ENCODE measurements around the gene SCAMP3. TPM values are rescaled to one million over a fixed set of nuclear protein-coding genes. Genes with fewer than 3 reads are reported as not detected.
"Not testable (repeated sequence)": the region's sequence is repeated elsewhere in the genome, so short reads cannot be mapped to it uniquely, and the experiment has no call there.

The SCAMP3 gene
- total RNA-seq, 2 experiments from 2014 or later, result 136 to 138 TPM

DNA sequence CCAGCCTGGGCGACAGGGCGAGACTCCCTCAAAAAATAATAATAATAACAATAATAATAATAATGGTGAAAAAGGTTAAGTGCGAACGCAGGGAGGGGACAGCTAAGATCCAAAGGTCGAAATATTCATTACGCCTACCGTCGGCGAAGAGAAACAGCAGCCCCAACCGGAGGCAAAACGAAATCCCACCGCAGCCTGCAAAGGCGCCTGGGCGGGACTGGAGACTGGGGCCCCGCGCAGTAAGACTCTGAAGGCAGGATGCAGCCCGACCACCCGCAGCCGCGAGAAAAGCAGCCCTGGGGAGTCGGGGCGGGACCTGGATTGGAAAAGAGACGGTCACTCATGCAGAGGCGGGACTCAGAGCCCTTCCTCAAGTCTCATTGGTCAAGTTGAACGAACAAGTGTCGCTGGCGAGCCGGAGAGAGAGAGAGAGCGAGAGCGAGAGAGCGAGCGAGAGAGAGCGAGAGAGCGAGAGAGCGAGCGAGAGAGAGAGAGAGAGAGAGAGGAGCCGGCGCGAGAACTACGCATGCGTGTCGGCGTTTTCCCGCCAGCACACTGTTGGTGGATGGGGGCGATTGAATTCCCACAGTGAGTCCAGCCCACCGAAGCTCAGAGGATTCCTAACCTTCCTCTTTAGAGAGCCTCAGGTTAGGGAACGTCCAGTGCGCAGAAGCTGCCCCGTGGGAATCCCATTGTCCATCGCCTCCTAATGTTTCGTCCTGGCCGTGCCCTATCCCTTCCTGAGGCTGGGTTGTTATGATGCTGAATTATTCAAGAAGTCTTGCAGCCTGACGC is 17.6 kb downstream of the SCAMP3 start:
- CTCF ChIA-PET, result interaction anchor here (0.6 to 1.6 kb wide), 6 partner anchors 18 to 153 kb away, joined by 3 to 5 read pairs (median 4); partner anchors contain the start of genes FDPS and KRTCAP2
- POLR2A ChIA-PET, result interaction anchor here (0.7 to 1.9 kb wide), 8 partner anchors 11 to 672 kb away, joined by 3 to 8 read pairs (median 3); partner anchors contain the start of gene ENTREP3

- ChIA-PET CTCF (interaction anchor here (0.6 to 3.2 kb wide), 3 partner anchors 8 to 65 kb away, joined by 3 to 18 read pairs (median 6); no protein-coding TSS in a partner anchor), POLR2A (interaction anchor here (0.7 to 1.9 kb wide), 3 partner anchors 12 to 70 kb away, joined by 3 to 8 read pairs (median 4); partner anchors contain the start of gene ENTREP3)
Measured at GRCh38 chr1:155242805-155243358, 19.3 kb downstream of the SCAMP3 start.

DNA sequence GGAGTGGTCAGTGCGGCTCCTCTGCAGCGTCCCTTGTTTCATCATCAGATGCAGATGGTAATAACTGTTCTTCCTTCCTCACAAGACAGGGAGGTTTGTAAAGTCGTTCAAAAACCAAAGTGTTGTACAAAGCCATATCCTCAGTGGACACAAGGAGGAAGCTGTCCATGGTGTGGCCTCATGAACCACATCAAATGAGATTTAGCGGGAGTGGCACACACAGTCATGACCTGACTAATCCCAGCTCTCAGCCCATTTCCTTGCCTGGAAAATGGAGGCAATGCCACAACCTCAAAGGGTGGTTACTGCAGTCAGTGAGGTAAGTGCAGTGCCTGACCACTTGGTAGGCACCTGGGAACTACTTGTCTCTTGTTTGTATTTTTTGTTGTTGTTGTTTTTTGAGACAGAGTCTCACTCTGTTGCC is 20.3 kb downstream of the SCAMP3 start:
- POLR2A ChIA-PET, result interaction anchor here (1.5 kb wide), 1 partner anchor 20 kb away, joined by 4 read pairs; the partner anchor contains the start of gene SCAMP3
- CTCF ChIA-PET, result interaction anchor here (0.6 to 3.2 kb wide), 5 partner anchors 9 to 113 kb away, joined by 3 to 18 read pairs (median 5); partner anchors contain the start of gene KRTCAP2

DNA sequence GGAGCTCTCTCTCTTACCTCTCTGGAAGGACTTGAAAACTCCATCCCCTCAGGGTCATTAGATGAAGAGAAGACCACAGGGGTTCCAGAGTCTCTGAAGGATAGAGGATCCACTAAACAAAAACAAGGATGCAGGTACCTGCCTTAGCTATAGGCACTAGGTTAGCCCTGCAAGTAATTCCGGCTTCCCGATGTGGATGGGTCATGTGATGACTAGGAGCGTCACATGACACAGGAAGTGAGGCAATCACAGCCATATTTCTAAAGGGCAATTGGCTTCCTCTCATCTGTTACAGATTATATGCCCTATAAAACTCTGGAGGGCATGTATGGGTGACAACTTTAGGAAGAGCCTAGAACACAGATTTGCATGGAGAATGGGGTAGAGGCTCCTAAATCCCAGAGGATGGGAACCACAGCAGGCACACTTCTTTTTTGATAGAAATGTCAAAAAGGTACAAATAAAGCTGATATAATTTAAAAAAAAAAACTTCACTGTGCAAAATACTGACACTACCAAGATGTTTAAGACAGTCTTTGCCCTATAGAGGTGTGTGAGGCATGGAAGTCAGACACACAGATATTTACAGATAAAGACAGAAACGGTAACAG is 21.0 kb downstream of the SCAMP3 start:
- ChIA-PET POLR2A (interaction anchor here (0.6 to 1.5 kb wide), 2 partner anchors 14 to 21 kb away, joined by 3 to 4 read pairs; partner anchors contain the start of gene SCAMP3), CTCF (interaction anchor here (0.6 to 3.2 kb wide), 5 partner anchors 10 to 112 kb away, joined by 3 to 18 read pairs (median 5); partner anchors contain the start of gene KRTCAP2)

DNA sequence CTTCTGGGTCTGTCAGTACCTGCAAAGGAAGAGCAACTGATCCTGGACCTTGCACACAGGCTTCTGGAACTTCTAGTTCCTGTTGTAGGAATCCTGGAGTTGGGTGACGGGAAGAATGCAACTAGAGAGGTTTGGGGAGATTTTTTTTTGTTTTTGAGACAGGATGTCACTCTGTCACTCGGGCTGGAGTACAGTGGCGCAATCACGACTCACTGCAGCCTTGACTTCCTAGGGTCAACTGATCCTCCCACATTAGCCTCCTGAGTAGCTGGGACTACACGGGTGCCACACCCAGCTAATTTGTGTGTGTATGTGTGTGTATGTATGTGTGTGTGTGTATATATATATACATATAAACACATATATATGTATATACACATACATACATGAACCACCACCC is 25.7 kb downstream of the SCAMP3 start:
- ChIA-PET POLR2A (no interaction called here), CTCF (interaction anchor here (0.9 kb wide), 1 partner anchor 15 kb away, joined by 3 read pairs; no protein-coding TSS in a partner anchor)

- CTCF ChIA-PET, POLR2A ChIA-PET: not testable (repeated sequence)
Measured at GRCh38 chr1:155235375-155235774, 26.8 kb downstream of the SCAMP3 start.

GRCh38 chr1:155233502-155233901 is 28.7 kb downstream of the SCAMP3 start:
- POLR2A ChIA-PET, CTCF ChIA-PET: not testable (repeated sequence)

DNA sequence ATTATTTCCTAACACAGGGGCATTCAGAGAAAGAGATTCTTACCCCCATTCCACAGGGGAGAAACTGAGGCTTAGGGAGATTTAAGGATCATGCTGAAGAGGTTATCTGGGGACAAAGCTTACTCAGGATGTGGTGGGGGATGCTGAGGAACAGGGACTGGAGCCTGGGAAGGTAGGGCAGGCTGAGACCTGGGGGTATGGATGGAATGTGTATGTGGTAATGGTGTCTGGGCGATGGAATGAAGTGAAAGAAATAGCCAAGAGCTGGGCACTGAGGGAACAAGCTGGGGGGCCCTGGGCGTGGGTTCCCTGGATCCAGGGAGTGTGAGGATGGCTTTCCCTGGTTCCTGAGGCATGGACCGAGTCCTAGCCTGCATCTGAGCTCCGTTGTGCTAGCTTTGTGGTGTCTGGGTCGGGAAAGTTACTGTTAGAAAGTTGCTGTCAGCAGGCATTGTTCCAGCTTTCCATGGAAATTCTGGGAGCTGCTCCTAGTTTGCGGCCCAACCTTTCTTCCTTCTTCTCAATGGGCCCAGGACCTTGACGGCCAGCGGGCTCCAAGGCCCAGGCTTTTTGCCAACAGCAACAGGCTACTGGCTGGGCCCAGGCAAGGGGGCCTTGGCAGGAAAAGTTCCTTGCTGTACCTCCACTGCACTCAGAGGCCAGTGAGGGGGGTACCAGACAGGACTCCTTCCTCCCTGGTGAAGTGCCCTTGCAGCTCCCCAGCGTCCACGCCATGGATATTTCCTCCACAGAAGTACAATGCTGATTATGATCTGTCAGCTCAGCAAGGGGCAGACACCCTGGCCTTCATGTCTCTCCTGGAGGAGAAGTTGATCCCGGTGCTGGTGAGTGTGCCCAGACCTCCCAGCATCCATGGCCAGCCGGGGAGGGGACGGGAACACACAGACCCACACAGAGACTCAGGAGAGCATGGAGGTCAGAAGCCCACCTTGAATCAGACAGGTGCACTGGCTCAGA is 29.9 kb downstream of the SCAMP3 start:
- POLR2A ChIA-PET, result not testable (repeated sequence)

GRCh38 chr1:155231302-155231701 is 30.9 kb downstream of the SCAMP3 start:
- POLR2A ChIA-PET, CTCF ChIA-PET: not testable (repeated sequence)

More for the DNA sequence above, 29.9 kb downstream of the SCAMP3 start:
- CTCF ChIA-PET, result not testable (repeated sequence)

DNA sequence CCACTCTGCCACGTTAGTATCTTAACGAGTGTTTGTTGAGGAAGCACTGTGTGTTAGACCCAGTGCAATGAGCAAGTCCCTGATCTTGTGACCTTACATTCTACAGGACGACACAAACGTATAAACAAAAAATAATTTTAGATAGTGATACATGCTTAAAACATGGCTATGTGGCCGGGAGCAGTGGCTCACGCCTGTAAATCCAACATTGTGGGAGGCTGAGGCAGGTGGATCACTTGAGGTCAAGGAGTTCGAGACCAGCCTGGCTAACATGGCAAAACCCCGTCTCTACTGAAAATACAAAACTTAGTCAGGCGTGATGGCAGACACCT is 34.1 kb downstream of the SCAMP3 start:
- CTCF ChIA-PET, result interaction anchor here (0.8 to 2.2 kb wide), 7 partner anchors 15 to 142 kb away, joined by 3 to 9 read pairs (median 4); partner anchors contain the start of genes KRTCAP2, MTX1 and THBS3
- POLR2A ChIA-PET, result interaction anchor here (2.4 to 2.9 kb wide), 2 partner anchors 16 to 34 kb away, joined by 8 to 9 read pairs; no protein-coding TSS in a partner anchor

DNA sequence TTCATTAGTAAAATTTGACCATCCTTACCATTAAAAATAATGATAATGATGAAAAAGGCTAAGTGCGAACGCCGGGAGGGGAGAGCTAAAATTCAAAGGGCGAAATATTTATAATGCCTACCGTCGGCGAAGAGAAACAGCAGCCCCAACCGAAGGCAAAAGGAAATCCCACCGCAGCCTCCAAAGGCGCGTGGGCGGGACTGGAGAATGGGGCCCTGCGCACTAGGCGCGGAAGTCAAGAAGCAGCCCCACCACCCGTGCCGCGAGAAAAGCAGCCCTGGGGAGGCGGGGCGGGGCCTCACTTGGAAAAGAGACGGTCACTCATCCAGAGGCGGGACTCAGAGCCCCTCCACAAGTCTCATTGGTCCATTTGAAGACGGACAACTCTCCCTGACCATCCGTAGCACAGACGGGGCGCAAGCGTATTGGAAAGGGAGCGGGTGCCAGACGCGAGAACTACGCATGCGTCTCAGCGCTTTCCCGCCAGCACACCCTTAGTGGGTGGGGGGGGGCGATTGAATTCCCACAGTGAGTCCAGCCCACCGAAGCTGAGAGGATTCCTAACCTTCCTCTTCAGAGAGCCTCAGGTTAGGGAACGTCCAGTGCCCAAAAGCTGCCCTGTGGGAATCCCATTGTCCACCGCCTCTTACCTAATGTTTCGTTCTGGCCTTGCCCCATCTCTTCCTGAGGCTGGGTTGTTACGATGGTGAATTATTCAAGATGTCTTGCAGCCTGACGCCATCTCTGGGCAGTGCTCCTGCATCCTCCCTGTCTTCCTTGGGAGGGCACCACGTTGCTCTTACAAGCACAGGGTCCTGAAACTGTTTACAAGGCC is 34.7 kb downstream of the SCAMP3 start:
- POLR2A ChIA-PET, result interaction anchor here (0.7 to 2.9 kb wide), 4 partner anchors 14 to 33 kb away, joined by 3 to 9 read pairs (median 6); partner anchors contain the start of gene MTX1
- CTCF ChIA-PET, result interaction anchor here (1.0 to 2.2 kb wide), 10 partner anchors 13 to 142 kb away, joined by 3 to 10 read pairs (median 5); partner anchors contain the start of genes KRTCAP2, MTX1 and THBS3

DNA sequence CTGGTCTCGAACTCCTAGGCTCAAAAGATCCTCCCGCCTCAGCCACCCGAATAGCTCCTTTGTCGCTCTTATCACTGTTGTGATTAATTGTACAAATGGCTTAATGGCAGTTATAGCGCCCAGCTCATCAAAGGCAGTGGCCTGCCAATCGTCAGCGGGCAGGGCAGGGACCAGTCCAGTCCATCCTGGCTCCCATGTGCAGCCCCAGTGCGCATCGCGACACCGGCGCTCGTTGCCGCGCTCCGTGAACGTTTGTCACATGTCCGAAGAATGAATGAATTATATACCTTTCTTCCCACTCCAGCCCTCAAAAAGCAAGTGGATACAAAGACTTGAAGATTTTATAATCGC is 35.3 kb downstream of the SCAMP3 start:
- POLR2A ChIA-PET, result interaction anchor here (0.7 to 2.9 kb wide), 4 partner anchors 14 to 33 kb away, joined by 3 to 9 read pairs (median 6); partner anchors contain the start of gene MTX1
- CTCF ChIA-PET, result interaction anchor here (1.0 to 2.2 kb wide), 9 partner anchors 14 to 141 kb away, joined by 3 to 10 read pairs (median 5); partner anchors contain the start of genes KRTCAP2, MTX1 and THBS3

DNA sequence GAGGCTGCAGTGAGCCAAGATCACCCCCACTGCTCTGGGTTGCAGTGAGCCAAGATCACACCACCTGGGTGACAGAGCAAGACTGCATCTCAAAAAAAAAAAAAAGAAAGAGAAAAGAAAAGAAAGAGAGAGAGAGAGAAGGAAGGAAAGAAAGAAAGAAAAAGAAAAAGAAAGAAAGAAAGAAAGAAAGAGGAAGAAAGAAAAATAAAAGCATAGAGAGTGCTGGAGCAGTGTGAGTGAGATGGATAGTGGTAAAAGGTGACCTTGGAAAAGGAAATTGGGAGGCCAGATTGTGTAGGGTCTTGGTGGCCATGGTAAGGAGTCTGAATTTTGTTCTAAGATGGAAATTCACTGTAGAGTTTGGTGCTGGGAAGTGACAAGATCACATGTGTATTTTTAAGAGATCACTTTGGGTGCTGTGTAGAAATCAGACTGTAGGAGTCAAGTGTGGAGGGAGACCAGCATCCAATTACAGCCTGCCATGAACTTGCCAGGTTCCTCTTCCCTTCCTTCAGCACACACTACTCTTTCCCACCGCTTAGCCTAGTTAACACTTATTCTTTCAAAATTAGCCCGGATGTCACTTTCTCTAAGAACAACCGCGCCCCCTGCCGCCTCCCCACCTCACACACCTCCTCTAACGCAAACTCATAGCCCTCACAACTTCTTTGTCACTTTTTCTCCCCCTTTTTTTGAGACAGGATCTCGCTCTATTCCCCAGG is 35.8 kb downstream of the SCAMP3 start:
- ChIA-PET CTCF (interaction anchor here (0.7 to 2.2 kb wide), 10 partner anchors 14 to 141 kb away, joined by 3 to 10 read pairs (median 5); partner anchors contain the start of genes KRTCAP2, MTX1 and THBS3), POLR2A (interaction anchor here (0.7 to 2.9 kb wide), 4 partner anchors 15 to 32 kb away, joined by 3 to 9 read pairs (median 6); partner anchors contain the start of gene MTX1)

DNA sequence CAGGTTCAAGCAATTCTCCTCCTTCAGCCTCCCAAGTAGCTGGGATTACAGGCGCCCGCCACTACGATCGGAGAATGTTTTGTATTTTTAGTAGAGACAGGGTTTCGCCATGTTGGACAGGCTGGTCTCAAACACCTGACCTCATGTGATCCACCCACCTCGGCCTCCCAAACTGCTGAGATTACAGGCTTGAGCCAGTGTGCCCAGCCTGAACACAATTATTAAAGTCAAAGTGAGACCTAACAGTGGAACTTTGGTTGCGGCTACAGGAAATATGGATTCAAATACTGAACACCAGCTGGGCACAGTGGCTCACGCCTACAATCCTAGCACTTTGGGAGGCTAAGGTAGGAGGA is 36.8 kb downstream of the SCAMP3 start:
- POLR2A ChIA-PET, result not testable (repeated sequence)
- CTCF ChIA-PET, result interaction anchor here (0.7 to 1.3 kb wide), 7 partner anchors 16 to 134 kb away, joined by 3 to 10 read pairs (median 4); partner anchors contain the start of genes MTX1 and THBS3

GRCh38 chr1:155223047-155223446 is 39.1 kb downstream of the SCAMP3 start:
- ChIA-PET POLR2A (no interaction called here), CTCF (no interaction called here)

DNA sequence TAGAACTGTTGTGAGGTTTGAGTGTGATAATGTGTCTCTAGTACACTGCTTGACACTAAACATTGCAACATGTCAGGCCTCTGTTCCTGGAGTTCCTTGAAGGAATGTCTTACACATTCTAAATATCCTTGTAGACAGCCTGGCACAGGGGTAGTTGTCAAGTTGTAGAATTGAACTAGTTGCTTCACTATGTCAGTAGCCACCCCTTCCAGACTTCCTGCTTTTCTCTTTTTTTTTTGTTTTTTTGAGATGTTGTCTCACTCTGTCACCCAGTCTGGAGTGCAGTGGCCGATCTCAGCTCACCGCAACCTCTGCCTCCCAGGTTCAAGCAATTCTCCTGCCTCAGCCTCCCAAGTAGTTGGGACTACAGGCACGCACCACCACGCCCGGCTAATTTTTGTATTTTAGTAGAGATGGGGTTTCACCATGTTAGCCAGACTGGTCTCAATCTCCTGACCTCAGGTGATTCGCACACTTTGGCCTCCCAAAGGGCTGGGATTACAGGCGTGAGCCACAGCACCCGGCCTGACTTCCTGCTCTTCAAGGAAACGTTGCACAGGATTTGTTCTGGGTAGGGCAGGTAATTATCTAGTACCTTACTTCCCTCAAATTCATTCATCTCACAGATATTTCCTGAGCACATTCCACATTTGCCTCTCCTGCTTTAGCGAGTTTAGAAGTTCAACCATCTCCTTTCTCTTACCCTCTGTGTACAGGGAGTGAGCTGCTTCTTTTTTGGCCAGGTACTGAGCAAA is 41.8 kb downstream of the SCAMP3 start:
- POLR2A ChIA-PET, result not testable (repeated sequence)
- CTCF ChIA-PET, result interaction anchor here (2.6 kb wide), 1 partner anchor 13 kb away, joined by 8 read pairs; the partner anchor contains the start of genes MTX1 and THBS3
